ENCODE measurements around the gene ELAVL2. TPM values are rescaled to one million over a fixed set of nuclear protein-coding genes. Genes with fewer than 3 reads are reported as not detected.

ELAVL2 gene
- total RNA-seq, 1 donor from 2014 or later = not detected

DNA sequence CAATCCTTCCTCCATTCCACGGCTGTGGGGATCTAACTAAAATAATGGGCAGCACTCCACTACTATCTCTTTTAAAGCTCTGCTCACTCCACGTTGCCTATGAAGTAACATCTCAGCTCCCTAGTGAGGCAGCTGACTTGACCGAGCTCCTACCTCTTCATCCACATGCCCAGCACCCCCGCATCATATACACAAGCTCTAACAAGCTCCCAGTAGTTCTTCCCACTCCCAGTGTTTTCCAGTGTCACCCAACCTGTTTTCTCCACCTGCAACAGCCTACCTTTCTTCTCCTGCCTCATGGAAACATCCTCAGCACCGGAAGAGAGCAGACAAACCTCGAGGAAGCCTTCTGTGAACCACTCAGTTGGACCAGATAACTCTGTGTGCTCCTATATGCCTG is 50.5 kb downstream of the ELAVL2 start:
- Mint-ChIP-seq H3K4me1 (ENCODE audit: low read depth) (no peaks in the 10 kb centered on the region), H3K4me3 (no peak overlapping the region)
- intact Hi-C loops (cut with micrococcal nuclease) = no loop called here

DNA sequence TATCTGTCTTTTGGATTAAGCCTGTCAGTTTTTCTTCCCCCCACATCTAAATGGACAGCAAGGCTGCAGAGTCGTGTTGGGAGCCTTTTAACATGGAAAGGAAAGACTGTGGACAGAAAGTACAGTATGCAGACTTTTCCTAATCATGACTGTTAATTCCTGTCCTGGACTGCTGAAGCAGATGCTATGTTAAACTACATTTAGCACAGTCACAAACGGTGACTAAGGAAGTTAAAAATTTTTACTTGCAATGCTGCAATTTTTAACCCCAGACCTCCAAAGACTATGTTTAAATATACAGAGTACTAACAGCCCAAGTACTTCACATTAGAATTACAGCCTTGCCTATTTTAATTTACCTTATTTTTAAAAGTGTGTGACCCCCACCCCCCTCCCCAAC is 51.8 kb downstream of the ELAVL2 start:
- no peaks in the 10 kb centered on the region for H3K27me3 Mint-ChIP-seq (ENCODE audit: insufficient read depth)
- no peak overlapping the region for H3K27ac Mint-ChIP-seq
- no peak for DNase-seq (ENCODE audit: low spot score)
- no peak overlapping the region for H3K4me3 Mint-ChIP-seq
- no peaks in the 10 kb centered on the region for H3K36me3 Mint-ChIP-seq (ENCODE audit: low read depth)
- H3K4me1 Mint-ChIP-seq (ENCODE audit: low read depth) = no peaks in the 10 kb centered on the region
- intact Hi-C loops (cut with micrococcal nuclease) = no loop called here
- H3K9me3 Mint-ChIP-seq = no peaks in the 10 kb centered on the region

More for the DNA sequence above, 50.5 kb downstream of the ELAVL2 start:
- DNase-seq (ENCODE audit: low spot score) = no peak
- H3K9me3 Mint-ChIP-seq = no peaks in the 10 kb centered on the region
- H3K27me3 Mint-ChIP-seq (ENCODE audit: insufficient read depth) = no peaks in the 10 kb centered on the region
- no peaks in the 10 kb centered on the region for H3K36me3 Mint-ChIP-seq (ENCODE audit: low read depth)
- no peak overlapping the region for H3K27ac Mint-ChIP-seq

DNA sequence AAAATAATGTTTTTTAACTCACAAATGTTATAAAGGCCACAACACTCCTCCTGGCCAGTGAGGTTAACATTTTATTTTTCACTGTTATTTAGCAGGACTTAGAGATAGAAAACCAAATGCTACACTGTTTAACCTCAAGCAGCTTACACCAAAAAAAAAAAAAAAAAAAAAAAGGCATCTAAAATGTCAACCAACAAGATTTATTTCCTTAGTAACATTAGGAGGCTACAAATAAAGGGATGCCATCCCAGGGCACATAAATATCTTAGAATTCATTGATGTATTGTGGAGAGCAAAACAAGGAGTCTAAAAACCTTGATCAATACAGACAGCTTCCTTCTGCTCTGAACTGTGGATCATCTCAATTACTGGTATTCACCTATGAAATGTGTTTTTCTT is 53.7 kb downstream of the ELAVL2 start:
- H3K27me3 Mint-ChIP-seq (ENCODE audit: insufficient read depth) = no peaks in the 10 kb centered on the region
- no peaks in the 10 kb centered on the region for H3K4me1 Mint-ChIP-seq (ENCODE audit: low read depth)
- H3K4me3 Mint-ChIP-seq = no peak overlapping the region
- no peaks in the 10 kb centered on the region for H3K9me3 Mint-ChIP-seq
- intact Hi-C loops (cut with micrococcal nuclease) = no loop called here
- H3K27ac Mint-ChIP-seq = no peak overlapping the region
- no peak for DNase-seq (ENCODE audit: low spot score)
- H3K36me3 Mint-ChIP-seq (ENCODE audit: low read depth) = no peaks in the 10 kb centered on the region

DNA sequence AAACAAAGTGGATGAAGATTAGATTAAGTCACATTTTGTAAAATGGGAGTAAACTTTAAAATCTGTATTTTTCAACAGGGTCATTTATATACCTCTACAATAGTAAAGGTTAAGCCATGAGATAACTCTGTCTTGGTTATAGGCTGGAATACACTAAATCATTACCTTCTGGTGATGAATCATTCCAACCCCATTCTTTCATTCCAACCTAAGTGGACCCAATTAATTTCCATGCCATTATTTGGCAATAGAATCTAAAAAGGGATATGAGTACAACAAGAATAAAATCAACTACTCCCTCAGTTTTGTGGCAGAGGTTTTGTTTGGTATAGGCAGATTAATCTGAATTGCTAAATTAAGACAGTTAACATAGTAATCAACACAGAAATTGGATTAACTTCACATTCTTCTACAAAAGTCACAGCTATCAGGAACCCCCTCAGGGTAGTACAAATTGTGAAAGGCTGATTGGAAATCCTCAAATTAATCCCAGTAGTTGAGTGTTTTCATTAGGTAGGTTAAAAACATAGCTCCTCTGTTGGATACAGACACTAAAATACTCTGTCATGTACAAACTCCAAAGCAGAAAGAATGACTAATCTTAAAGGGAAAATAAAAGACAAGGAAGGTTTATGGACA is 54.2 kb downstream of the ELAVL2 start:
- H3K27me3 Mint-ChIP-seq (ENCODE audit: insufficient read depth) = no peaks in the 10 kb centered on the region
- H3K36me3 Mint-ChIP-seq (ENCODE audit: low read depth) = no peaks in the 10 kb centered on the region
- no peaks in the 10 kb centered on the region for H3K9me3 Mint-ChIP-seq
- no peak overlapping the region for H3K27ac Mint-ChIP-seq
- no peak for DNase-seq (ENCODE audit: low spot score)
- no peaks in the 10 kb centered on the region for H3K4me1 Mint-ChIP-seq (ENCODE audit: low read depth)
- H3K4me3 Mint-ChIP-seq = no peak overlapping the region
- intact Hi-C loops (cut with micrococcal nuclease) = no loop called here

DNA sequence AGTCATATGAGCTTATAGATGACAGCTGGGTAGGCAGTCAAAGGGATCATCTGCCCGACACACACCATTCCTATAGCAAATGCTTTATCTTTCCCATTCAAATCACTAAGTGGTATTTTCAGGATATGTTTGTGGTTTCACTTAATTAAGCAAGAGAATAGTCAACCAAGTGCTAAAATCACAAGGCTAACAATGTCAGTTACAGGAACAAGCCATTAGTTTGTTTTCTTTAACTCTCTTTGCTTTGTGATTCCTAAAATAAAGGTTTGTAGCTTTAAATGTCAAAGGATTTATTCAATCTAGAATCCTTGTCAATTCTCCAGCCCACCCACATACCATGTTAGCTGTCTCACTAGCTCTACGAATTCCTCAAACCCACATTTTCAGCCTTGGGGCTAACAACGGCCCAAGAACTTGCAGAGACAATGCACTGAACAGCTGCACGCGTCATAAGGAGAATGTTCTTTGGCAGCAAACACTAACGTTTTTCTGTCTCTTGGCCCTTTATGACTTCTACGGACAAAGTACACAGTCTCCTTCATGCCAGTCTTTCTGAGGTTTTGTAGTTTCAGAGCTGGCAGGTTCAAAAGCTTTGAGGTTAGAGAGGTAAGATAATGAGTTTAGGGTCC is 56.6 kb downstream of the ELAVL2 start:
- intact Hi-C loops (cut with micrococcal nuclease) = no loop called here
- no peaks in the 10 kb centered on the region for H3K9me3 Mint-ChIP-seq

DNA sequence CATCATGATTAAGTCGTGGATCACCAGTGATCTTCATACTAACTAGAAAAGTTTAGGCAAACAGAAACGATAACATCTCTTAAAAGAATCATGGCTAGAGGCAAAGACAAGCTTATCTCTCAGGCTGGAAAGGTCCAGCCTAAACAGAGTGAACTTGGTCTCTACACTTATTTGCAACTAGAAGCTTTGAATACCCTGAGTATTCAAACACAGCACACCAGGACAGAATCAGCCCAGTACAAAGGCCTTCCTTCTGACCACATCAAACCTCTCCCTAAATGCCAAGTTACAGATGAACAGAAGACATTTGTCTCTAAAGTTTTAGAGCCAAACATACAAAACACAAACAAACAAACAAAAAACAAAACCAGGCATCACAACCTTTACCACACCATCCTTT is 57.2 kb downstream of the ELAVL2 start:
- Mint-ChIP-seq H3K27ac (no peak overlapping the region), H3K36me3 (ENCODE audit: low read depth) (no peaks in the 10 kb centered on the region), H3K4me1 (ENCODE audit: low read depth) (no peaks in the 10 kb centered on the region), H3K4me3 (no peak overlapping the region), H3K9me3 (no peaks in the 10 kb centered on the region), H3K27me3 (ENCODE audit: insufficient read depth) (no peaks in the 10 kb centered on the region)
- intact Hi-C loops (cut with micrococcal nuclease) = no loop called here
- DNase-seq (ENCODE audit: low spot score) = no peak

More for the DNA sequence above, 56.6 kb downstream of the ELAVL2 start:
- DNase-seq (ENCODE audit: low spot score) = no peak
- no peaks in the 10 kb centered on the region for H3K36me3 Mint-ChIP-seq (ENCODE audit: low read depth)
- no peak overlapping the region for H3K27ac Mint-ChIP-seq
- H3K27me3 Mint-ChIP-seq (ENCODE audit: insufficient read depth) = no peaks in the 10 kb centered on the region
- H3K4me1 Mint-ChIP-seq (ENCODE audit: low read depth) = no peaks in the 10 kb centered on the region
- no peak overlapping the region for H3K4me3 Mint-ChIP-seq

DNA sequence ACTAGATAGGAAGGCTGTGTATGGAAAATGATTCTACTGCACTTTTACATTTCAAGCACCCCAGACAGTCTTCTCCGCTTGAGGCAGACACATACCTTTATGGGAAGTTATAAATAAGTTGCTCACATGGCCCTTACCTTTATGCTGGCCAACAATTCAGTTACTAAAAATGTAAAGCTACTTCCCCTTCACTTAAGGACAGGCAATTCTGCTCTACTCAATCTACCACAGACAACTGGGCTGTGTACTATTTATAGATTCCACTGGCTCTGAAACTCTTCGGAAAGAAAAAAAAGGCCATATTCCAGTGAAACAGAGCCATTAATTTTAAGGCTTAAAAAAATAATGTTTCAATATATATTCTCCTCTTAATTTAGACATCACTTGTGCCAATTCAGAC is 59.4 kb downstream of the ELAVL2 start:
- H3K4me3 Mint-ChIP-seq = no peak overlapping the region
- H3K27ac Mint-ChIP-seq = no peak overlapping the region
- H3K4me1 Mint-ChIP-seq (ENCODE audit: low read depth) = no peaks in the 10 kb centered on the region
- no peak for DNase-seq (ENCODE audit: low spot score)
- intact Hi-C loops (cut with micrococcal nuclease) = no loop called here
- no peaks in the 10 kb centered on the region for H3K9me3 Mint-ChIP-seq
- no peaks in the 10 kb centered on the region for H3K36me3 Mint-ChIP-seq (ENCODE audit: low read depth)
- no peaks in the 10 kb centered on the region for H3K27me3 Mint-ChIP-seq (ENCODE audit: insufficient read depth)

DNA sequence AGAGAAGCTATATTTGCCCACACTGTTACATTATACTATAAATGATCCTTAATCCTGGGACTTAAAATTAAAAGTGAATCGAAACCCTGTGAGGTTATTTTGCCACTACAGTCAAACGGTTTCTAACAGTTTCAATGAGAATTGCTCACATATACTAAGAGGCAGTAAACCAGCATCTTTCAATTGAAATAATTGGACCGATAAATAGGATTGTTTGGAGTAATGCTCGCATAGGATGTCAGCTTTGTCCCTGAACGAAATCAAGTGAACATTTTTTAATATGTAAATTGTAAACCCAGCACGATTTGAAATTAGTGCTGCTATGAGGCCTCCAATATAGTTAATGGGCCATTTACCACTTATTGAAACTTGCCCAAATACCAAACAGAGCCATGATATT is 60.5 kb downstream of the ELAVL2 start:
- Mint-ChIP-seq H3K36me3 (ENCODE audit: low read depth) (no peaks in the 10 kb centered on the region), H3K4me1 (ENCODE audit: low read depth) (no peaks in the 10 kb centered on the region), H3K4me3 (no peak overlapping the region), H3K9me3 (no peaks in the 10 kb centered on the region), H3K27ac (no peak overlapping the region), H3K27me3 (ENCODE audit: insufficient read depth) (no peaks in the 10 kb centered on the region)
- intact Hi-C loops (cut with micrococcal nuclease) = no loop called here
- DNase-seq (ENCODE audit: low spot score) = no peak

DNA sequence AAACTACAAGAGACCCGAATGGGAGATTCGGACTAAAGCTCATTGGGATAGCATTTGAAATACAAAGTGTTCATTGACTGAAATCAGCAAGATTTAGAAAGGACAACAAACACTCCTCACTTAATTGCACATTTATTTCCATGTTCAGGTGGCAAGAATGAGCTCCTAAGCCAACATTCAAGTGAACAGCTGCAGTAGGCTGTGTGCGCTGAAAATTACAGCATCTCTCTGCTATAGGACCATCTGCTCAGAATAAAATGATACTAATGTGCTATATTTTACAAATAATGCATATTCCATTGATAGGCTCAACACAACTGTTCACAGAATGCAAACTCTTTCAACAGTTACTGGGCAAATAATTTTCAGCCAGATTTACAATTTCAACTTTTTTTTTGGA is 61.8 kb downstream of the ELAVL2 start:
- intact Hi-C loops (cut with micrococcal nuclease) = no loop called here
- no peak overlapping the region for H3K4me3 Mint-ChIP-seq

DNA sequence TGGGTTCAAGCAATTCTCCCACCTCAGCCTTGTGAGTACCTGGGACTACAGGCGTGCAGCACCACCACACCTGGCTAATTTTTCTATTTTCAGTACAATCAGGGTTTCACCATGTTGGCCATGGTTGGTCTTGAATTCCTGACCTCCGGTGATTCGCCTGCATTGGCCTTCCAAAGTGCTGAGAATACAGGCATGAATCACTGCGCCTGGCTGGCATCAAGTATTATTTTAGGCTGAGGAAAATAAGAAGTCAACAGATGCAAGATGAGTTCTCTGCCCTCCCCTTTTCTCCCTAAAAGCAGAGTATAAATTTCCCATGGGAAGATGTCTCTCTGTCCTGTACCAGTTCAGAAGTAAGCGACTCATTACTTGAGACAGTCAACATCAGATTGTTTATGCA is 71.5 kb downstream of the ELAVL2 start:
- no peak for DNase-seq (ENCODE audit: low spot score)
- H3K9me3 Mint-ChIP-seq = peaks cover 11% of the 10 kb centered on the region
- H3K4me1 Mint-ChIP-seq (ENCODE audit: low read depth) = no peaks in the 10 kb centered on the region
- H3K4me3 Mint-ChIP-seq = no peak overlapping the region
- H3K27me3 Mint-ChIP-seq (ENCODE audit: insufficient read depth) = no peaks in the 10 kb centered on the region
- intact Hi-C loops (cut with micrococcal nuclease) = no loop called here
- H3K36me3 Mint-ChIP-seq (ENCODE audit: low read depth) = no peaks in the 10 kb centered on the region
- no peak overlapping the region for H3K27ac Mint-ChIP-seq

More for the DNA sequence above, 61.8 kb downstream of the ELAVL2 start:
- DNase-seq (ENCODE audit: low spot score) = no peak
- no peak overlapping the region for H3K27ac Mint-ChIP-seq
- no peaks in the 10 kb centered on the region for H3K27me3 Mint-ChIP-seq (ENCODE audit: insufficient read depth)
- no peaks in the 10 kb centered on the region for H3K36me3 Mint-ChIP-seq (ENCODE audit: low read depth)
- H3K4me1 Mint-ChIP-seq (ENCODE audit: low read depth) = no peaks in the 10 kb centered on the region
- H3K9me3 Mint-ChIP-seq = no peaks in the 10 kb centered on the region

DNA sequence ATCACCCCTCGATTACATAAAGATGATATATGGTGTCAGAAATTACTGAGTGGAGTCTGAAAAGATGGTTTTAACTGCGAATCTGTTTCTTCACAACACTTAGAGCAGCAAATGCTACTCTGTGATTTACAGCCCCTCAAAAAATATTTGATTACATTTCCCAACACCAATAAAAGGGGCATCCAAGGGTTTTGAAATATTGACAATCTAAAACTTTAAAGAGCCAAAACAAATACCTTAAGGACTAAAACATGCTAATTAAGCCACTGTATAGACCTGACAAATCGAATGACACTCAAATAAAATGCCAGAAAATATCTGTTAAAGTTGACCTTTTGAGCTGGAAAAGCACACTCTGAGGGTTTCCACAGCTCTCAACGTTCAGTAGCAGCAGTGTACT is 73.2 kb downstream of the ELAVL2 start:
- Mint-ChIP-seq H3K4me3 (no peak overlapping the region), H3K27me3 (ENCODE audit: insufficient read depth) (no peaks in the 10 kb centered on the region), H3K36me3 (ENCODE audit: low read depth) (no peaks in the 10 kb centered on the region), H3K27ac (no peak overlapping the region), H3K9me3 (peaks cover 13% of the 10 kb centered on the region), H3K4me1 (ENCODE audit: low read depth) (no peaks in the 10 kb centered on the region)
- intact Hi-C loops (cut with micrococcal nuclease) = no loop called here
- no peak for DNase-seq (ENCODE audit: low spot score)

DNA sequence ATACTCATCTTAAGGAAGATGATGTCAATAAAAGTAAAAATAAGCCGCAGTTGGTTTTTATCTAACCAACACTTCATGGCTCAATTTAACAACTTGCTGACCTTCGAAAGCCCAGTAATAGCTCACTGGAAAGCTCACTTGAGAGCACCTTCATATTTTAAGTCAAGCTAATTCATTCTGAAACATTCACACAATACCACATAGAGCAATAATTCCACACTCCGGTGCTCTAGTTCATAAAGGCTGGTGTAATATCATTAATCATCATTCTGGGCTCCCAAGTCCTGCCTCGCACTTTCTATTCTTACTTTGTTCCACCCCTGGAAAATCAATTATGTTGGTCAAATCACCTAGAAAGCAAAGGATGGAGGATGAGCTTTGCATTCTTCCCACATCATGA is 74.4 kb downstream of the ELAVL2 start:
- Mint-ChIP-seq H3K4me1 (ENCODE audit: low read depth) (no peaks in the 10 kb centered on the region), H3K27me3 (ENCODE audit: insufficient read depth) (no peaks in the 10 kb centered on the region), H3K4me3 (no peak overlapping the region), H3K27ac (no peak overlapping the region), H3K9me3 (peaks cover 13% of the 10 kb centered on the region), H3K36me3 (ENCODE audit: low read depth) (no peaks in the 10 kb centered on the region)
- intact Hi-C loops (cut with micrococcal nuclease) = no loop called here
- no peak for DNase-seq (ENCODE audit: low spot score)

DNA sequence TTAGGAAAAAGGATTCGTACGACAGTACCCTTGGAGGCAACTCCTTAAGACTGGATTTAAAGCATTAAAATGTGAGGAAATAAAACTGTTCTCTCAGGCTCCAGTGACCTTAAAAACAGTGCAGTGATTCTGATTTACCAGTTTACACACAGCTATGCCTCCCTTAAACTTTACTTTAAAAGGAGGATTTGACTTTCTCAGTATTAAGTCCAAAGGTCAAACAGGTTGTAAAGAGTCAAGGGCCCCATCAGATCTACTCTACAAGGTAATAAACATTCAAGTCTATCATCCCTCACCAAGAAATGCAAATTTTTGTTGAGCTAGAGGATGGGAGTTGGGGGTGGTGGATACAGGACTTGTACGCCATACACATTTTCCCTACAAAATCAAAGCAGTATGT is 75.2 kb downstream of the ELAVL2 start:
- no peak for DNase-seq (ENCODE audit: low spot score)
- Mint-ChIP-seq H3K4me1 (ENCODE audit: low read depth) (no peaks in the 10 kb centered on the region), H3K4me3 (no peak overlapping the region), H3K9me3 (peaks cover 14% of the 10 kb centered on the region), H3K36me3 (ENCODE audit: low read depth) (no peaks in the 10 kb centered on the region), H3K27me3 (ENCODE audit: insufficient read depth) (no peaks in the 10 kb centered on the region), H3K27ac (no peak overlapping the region)
- intact Hi-C loops (cut with micrococcal nuclease) = no loop called here

All from activated T-helper 1 cell treated with anti-CD3 and anti-CD28 coated beads, Interleukin-12 subunit alpha, Interleukin-12 subunit beta, Interleukin-2, Interleukin-4 antibody, amounts not matched to agents 30 ng/mL and 10 ng/mL and 1 ng/mL, durations not matched to agents 14 hours and 24 hours and 36 hours (primary cell).